HL-60 (cell line): ENCODE data around the gene HID1.

ENCODE experiments used
- DNase-seq, 2 experiments: peaks; one replicate each; pipeline ENCODE4 v3.0.0-alpha.2; 2010 to 2020; ENCODE audit warnings: low read depth in 1 of 2, low spot score in 1 of 2
- H3K27ac ChIP-seq: fragments of 250-450 bp; sonication (Bioruptor Pico); replicated peaks from 2 replicates; pipeline ENCODE4 v1.5.1; 2020; ENCODE audit warnings: mild to moderate bottlenecking, moderate library complexity
- H3K27me3 ChIP-seq: fragments of 250-450 bp; sonication (Bioruptor Pico); 2 replicates; pipeline ENCODE4 v1.5.1; 2021; ENCODE audit warnings: mild to moderate bottlenecking, moderate library complexity; ENCODE audit not compliant: insufficient read depth, poor library complexity, severe bottlenecking
- H3K4me3 ChIP-seq: replicated peaks from 2 replicates; pipeline ENCODE4 v1.5.1; 2011; ENCODE audit warnings: mild to moderate bottlenecking, control low read depth, low read length; ENCODE audit not compliant: insufficient read depth
- GABPA ChIP-seq: IDR thresholded peaks from 2 replicates; pipeline ENCODE4 v1.6.1; 2012; ENCODE audit warnings: low read depth
- POLR2AphosphoS5 ChIP-seq: IDR thresholded peaks from 2 replicates; pipeline ENCODE4 v1.6.1; 2012; ENCODE audit warnings: low read depth
- SPI1 ChIP-seq: IDR thresholded peaks from 2 replicates; pipeline ENCODE4 v1.6.1; 2012; ENCODE audit warnings: low read depth, mild to moderate bottlenecking, borderline replicate concordance
- TF ChIP-seq, protein P1 (sequence below): IDR thresholded peaks from one replicate; pipeline ENCODE4 v1.5.1; 2011; ENCODE audit warnings: low read length, control low read depth, inconsistent platforms; ENCODE audit not compliant: insufficient read depth
- TF ChIP-seq, protein P2 (sequence below): IDR thresholded peaks from 2 replicates; pipeline ENCODE4 v1.6.1; 2012; ENCODE audit warnings: low read depth; ENCODE audit not compliant: insufficient replicate concordance

HID1 gene

GRCh38 chr17:74920642-74921025 lies 51.9 kb downstream of the HID1 start:
- no peak overlapping the region for H3K27ac ChIP-seq
- TF ChIP-seq GABPA = no peak
- no peak for TF ChIP-seq SPI1
- TF ChIP-seq, protein P1, sequence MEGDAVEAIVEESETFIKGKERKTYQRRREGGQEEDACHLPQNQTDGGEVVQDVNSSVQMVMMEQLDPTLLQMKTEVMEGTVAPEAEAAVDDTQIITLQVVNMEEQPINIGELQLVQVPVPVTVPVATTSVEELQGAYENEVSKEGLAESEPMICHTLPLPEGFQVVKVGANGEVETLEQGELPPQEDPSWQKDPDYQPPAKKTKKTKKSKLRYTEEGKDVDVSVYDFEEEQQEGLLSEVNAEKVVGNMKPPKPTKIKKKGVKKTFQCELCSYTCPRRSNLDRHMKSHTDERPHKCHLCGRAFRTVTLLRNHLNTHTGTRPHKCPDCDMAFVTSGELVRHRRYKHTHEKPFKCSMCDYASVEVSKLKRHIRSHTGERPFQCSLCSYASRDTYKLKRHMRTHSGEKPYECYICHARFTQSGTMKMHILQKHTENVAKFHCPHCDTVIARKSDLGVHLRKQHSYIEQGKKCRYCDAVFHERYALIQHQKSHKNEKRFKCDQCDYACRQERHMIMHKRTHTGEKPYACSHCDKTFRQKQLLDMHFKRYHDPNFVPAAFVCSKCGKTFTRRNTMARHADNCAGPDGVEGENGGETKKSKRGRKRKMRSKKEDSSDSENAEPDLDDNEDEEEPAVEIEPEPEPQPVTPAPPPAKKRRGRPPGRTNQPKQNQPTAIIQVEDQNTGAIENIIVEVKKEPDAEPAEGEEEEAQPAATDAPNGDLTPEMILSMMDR = no peak
- H3K4me3 ChIP-seq = no peak overlapping the region
- DNase-seq = no peak
- H3K27me3 ChIP-seq = peaks cover 30% of the 10 kb centered on the region

- H3K27me3 ChIP-seq = peaks cover 26% of the 10 kb centered on the region
- H3K4me3 ChIP-seq = no peak overlapping the region
- H3K27ac ChIP-seq = no peak overlapping the region
- no peak for TF ChIP-seq POLR2AphosphoS5
- TF ChIP-seq, protein P2, sequence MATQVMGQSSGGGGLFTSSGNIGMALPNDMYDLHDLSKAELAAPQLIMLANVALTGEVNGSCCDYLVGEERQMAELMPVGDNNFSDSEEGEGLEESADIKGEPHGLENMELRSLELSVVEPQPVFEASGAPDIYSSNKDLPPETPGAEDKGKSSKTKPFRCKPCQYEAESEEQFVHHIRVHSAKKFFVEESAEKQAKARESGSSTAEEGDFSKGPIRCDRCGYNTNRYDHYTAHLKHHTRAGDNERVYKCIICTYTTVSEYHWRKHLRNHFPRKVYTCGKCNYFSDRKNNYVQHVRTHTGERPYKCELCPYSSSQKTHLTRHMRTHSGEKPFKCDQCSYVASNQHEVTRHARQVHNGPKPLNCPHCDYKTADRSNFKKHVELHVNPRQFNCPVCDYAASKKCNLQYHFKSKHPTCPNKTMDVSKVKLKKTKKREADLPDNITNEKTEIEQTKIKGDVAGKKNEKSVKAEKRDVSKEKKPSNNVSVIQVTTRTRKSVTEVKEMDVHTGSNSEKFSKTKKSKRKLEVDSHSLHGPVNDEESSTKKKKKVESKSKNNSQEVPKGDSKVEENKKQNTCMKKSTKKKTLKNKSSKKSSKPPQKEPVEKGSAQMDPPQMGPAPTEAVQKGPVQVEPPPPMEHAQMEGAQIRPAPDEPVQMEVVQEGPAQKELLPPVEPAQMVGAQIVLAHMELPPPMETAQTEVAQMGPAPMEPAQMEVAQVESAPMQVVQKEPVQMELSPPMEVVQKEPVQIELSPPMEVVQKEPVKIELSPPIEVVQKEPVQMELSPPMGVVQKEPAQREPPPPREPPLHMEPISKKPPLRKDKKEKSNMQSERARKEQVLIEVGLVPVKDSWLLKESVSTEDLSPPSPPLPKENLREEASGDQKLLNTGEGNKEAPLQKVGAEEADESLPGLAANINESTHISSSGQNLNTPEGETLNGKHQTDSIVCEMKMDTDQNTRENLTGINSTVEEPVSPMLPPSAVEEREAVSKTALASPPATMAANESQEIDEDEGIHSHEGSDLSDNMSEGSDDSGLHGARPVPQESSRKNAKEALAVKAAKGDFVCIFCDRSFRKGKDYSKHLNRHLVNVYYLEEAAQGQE = no peak
- no peak for TF ChIP-seq GABPA
- TF ChIP-seq, protein P1 = no peak
- no peak for TF ChIP-seq SPI1
- DNase-seq = no peak
Measured at GRCh38 chr17:74920306-74920620, 52.3 kb downstream of the HID1 start.

DNA sequence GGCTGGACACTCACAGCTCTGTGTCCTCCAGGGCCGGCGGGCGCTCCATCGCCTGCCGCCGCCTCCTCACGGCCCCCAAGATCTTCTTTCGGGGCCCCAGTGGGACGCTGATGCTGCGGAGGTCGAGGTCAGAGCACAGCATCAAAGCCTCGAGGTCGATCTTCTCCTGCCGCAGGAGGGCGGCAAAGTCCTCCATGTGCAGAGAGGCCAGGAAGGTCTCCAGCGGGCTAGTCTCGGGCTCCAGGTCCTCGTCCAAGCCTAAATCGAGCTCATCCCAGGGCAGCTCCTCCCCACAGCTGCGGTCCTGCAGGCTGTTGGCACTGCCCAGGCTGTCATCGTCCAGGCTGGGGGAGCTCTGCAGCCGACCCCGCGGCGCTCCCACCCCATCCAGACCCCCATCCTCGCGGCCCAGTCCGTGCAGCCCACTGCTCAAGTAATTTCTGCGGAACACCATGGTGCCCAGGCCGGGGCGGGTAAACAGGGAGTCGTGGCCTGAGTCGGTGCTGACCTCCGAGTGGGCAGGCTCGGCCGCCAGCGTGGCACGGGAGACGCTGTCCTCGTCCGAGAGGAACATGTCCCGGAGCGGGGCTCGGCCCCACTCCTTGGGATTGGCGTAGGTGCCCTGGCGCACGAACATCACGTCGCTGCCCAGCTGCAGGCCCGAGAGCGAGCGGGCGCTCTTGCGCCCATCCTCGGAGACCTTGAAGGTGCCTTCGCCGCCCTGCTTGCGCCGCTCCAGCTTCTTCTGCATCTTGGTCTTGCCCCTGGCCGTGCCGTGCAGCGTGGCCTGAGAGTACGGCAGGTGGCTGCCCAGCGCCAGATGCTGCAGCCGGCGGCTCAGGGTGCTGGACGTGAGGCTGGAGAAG lies 52.9 kb downstream of the HID1 start:
- TF ChIP-seq SPI1 = no peak
- TF ChIP-seq, protein P1 = peak; percentile 2
- Histone ChIP-seq H3K27me3 (peaks cover 21% of the 10 kb centered on the region), H3K27ac (no peak overlapping the region), H3K4me3 (no peak overlapping the region)
- DNase-seq = peak in 1 of 2 experiments; percentile 35

- peak in 1 of 2 experiments; percentile 4 for DNase-seq
- H3K4me3 ChIP-seq = no peak overlapping the region
- H3K27me3 ChIP-seq = peaks cover 19% of the 10 kb centered on the region
- TF ChIP-seq, protein P2 = no peak
- TF ChIP-seq GABPA (no peak), SPI1 (no peak), POLR2AphosphoS5 (no peak)
- TF ChIP-seq, protein P1 = no peak
- no peak overlapping the region for H3K27ac ChIP-seq
Measured at GRCh38 chr17:74918906-74919305, 53.7 kb downstream of the HID1 start.
